Aorta (tissue), 5 donors: ENCODE data around the gene PRXL2B. TPM values are rescaled to one million over a fixed set of nuclear protein-coding genes. Genes with fewer than 3 reads are reported as not detected.

ENCODE experiments used
- ATAC-seq: fragments of 200-7000 bp; cut with Tn5 transposase; one replicate; pipeline ENCODE4 v1.9.1; 2022; ENCODE audit warnings: moderate library complexity; ENCODE audit not compliant: low FRiP score
- DNase-seq, 2 donors: peaks; one replicate each; pipeline ENCODE4 v3.0.0-alpha.2; 2020
- H3K27ac ChIP-seq, 2 donors: one replicate each; pipeline ENCODE4 v1.5.1; 2013; ENCODE audit warnings: low read length in 2 of 2, mild to moderate bottlenecking in 2 of 2, moderate library complexity in 2 of 2, control low read depth in 1 of 2, inconsistent platforms in 1 of 2, low read depth in 1 of 2
- H3K27me3 ChIP-seq, 2 donors: one replicate each; pipeline ENCODE4 v1.6.1; 2013; ENCODE audit warnings: control low read depth in 1 of 2, low read length in 1 of 2, mild to moderate bottlenecking in 1 of 2, moderate library complexity in 1 of 2; ENCODE audit not compliant: insufficient read depth in 2 of 2, control insufficient read depth in 1 of 2
- H3K36me3 ChIP-seq, 2 donors: one replicate each; pipeline ENCODE4 v1.6.1; 2013; ENCODE audit warnings: control low read depth in 1 of 2, low read length in 1 of 2, mild to moderate bottlenecking in 1 of 2; ENCODE audit not compliant: insufficient read depth in 2 of 2, control insufficient read depth in 1 of 2
- H3K4me1 ChIP-seq, 2 donors: one replicate each; pipeline ENCODE4 v1.6.1; 2013; ENCODE audit warnings: low read length in 2 of 2, control low read depth in 1 of 2, mild to moderate bottlenecking in 1 of 2, moderate library complexity in 1 of 2; ENCODE audit not compliant: insufficient read depth in 2 of 2, control insufficient read depth in 1 of 2
- H3K4me3 ChIP-seq, 2 donors: one replicate each; pipeline ENCODE4 v1.5.1; 2013; ENCODE audit warnings: low read length in 2 of 2, control low read depth in 1 of 2, mild to moderate bottlenecking in 1 of 2
- H3K9me3 ChIP-seq: one replicate; pipeline ENCODE4 v1.6.1; 2013; ENCODE audit warnings: mild to moderate bottlenecking, low read length; ENCODE audit not compliant: control insufficient read depth
- WGBS, 2 donors: extraction: QIAGEN DNeasy Blood & Tissue Kit; methylation state at CpG; one replicate each; pipeline ENCODE4 v1.1.7; 2013; 5-methylcytosine and 5-hydroxymethylcytosine counted together
- intact Hi-C, 2 donors: fragments of 100-400 bp; cut with DNase I; formaldehyde crosslinking; loops; one replicate each; pipeline versions ENCODE4 v1.14.2 to v1.15.0; 2022
- polyA plus RNA-seq, 2 donors: library from polyadenylated mRNA; stranded (reverse); fragments of 200-250 nt; gene quantifications; one replicate each; pipeline ENCODE4 v1.2.3, GENCODE V29; 2013
- total RNA-seq, 2 donors: library from RNA; stranded (reverse); fragmentation: NEBNext Ultra II Directional; extraction: Animal tissue kit (Norgen Biotek cat#: 25700); gene quantifications; one replicate each; pipeline ENCODE4 v1.2.1, GENCODE V29; 2021
- donor health status: healthy with polysubstance abuse.
- donor health status: Bipolar disorder and iron deficiency.
- donor health status: DM: no; HTN: no; CAD: no.
- donor health status: DM: no; HTN: no; CAD: no.
- donor health status: DM: yes; HTN: yes; CAD: no.

PRXL2B gene
- total and polyA plus RNA-seq, 4 donors, result 6.4 to 15.1 (median 7.4) TPM

GRCh38 chr1:2591581-2592261, 5.1 kb downstream of the PRXL2B start:
- WGBS, 2 donors, result 90 to 94% methylated on average over 12 of the region's 12 CpGs
- peak; percentile 34 to 69 for DNase-seq
- no peaks in the 10 kb centered on the region for H3K36me3 ChIP-seq

GRCh38 chr1:2592672-2593071, 6.1 kb downstream of the PRXL2B start:
- intact Hi-C loops, result no loop called here
- ATAC-seq (no peak), DNase-seq (peak; percentile 40 to 61)
- Histone ChIP-seq H3K4me3 (no peak overlapping the region), H3K27me3 (no peaks in the 10 kb centered on the region), H3K36me3 (no peaks in the 10 kb centered on the region), H3K9me3 (no peaks in the 10 kb centered on the region), H3K27ac (no peak overlapping the region), H3K4me1 (no peaks in the 10 kb centered on the region)
- 43 to 45% methylated on average over 15 of the region's 15 CpGs for WGBS, 2 donors

More at GRCh38 chr1:2591581-2592261, 5.1 kb downstream of the PRXL2B start:
- H3K27me3 ChIP-seq, result no peaks in the 10 kb centered on the region
- no peak for ATAC-seq
- H3K27ac ChIP-seq, result no peak overlapping the region
- H3K4me1 ChIP-seq, result no peaks in the 10 kb centered on the region
- H3K4me3 ChIP-seq, result no peak overlapping the region
- intact Hi-C loops, result no loop called here
- H3K9me3 ChIP-seq, result no peaks in the 10 kb centered on the region

DNA sequence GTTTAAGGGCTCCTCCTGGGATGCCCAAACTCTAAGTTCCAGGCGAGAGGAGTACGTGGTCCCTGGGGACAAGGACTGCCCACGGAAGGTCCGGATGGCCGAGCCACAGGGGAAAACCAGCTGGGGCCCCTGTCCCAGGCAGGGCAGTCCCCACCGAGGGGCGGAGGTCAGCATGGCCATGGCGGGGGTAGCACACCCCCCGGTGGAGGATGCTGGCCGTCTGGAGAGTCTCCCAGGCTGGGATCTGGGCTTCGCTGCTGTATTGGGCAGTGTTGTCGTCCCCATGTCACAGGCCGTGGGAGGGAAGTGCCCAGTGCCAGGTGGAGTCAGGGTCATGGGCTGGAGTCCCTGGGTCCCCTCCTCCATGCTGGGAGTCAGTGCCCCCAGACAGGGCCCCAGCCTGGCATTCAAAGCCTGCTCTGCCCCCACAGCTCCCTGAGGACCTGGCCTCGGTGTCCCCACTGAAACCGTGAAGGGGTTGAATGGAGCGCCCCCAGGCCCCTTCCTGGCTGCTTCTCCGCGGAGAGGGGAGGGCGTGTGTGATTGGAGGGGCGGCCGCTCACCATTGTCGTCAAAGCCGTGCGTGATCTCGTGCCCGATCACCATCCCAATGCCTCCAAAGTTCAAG, 6.8 kb downstream of the PRXL2B start:
- Histone ChIP-seq H3K9me3 (no peaks in the 10 kb centered on the region), H3K4me1 (no peaks in the 10 kb centered on the region), H3K4me3 (no peak overlapping the region), H3K27ac (no peak overlapping the region), H3K27me3 (no peaks in the 10 kb centered on the region), H3K36me3 (no peaks in the 10 kb centered on the region)
- WGBS, 2 donors, result 67 to 71% methylated on average over 26 of the region's 26 CpGs
- intact Hi-C loops, result no loop called here
- ATAC-seq (no peak), DNase-seq (peak; percentile 44 to 74)

- no peaks in the 10 kb centered on the region for H3K9me3 ChIP-seq
- no peak for ATAC-seq
- H3K4me3 ChIP-seq, result no peak overlapping the region
- no peaks in the 10 kb centered on the region for H3K27me3 ChIP-seq
- H3K36me3 ChIP-seq, result no peaks in the 10 kb centered on the region
- intact Hi-C loops, result no loop called here
- H3K4me1 ChIP-seq, result no peaks in the 10 kb centered on the region
- H3K27ac ChIP-seq, result no peak overlapping the region
- DNase-seq, result peak; percentile 64 to 84
- 37 to 43% methylated on average over 19 to 20 of the region's 20 CpGs for WGBS, 2 donors
These were observed 7.5 kb downstream of the PRXL2B start for GRCh38 chr1:2594001-2594640.

DNA sequence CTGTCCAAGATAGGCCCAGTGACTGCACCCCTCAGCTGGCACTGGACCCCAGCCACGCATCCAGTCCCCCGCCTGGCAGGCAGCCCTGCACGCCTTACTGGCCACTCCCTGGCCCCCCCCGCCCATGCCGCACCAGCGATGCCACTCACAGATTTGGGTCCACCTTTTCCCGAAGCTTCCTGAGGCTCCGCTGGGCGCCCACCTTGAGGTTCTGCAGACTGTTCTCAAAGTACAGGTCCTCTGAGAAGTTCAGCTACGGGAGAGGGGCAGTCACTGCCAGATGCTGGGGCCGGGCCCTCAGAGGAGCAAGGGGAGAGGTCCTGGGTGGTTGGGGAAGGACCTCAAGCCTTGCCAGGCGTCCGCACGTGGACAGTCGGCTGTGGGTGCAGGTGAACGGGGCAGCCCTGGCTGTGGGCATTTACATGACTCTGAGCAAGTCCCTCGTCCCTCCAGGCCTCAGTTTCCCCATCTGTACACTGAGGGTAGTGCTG, 8.1 kb downstream of the PRXL2B start:
- Histone ChIP-seq H3K9me3 (no peaks in the 10 kb centered on the region), H3K27me3 (no peaks in the 10 kb centered on the region), H3K27ac (no peak overlapping the region), H3K4me1 (no peaks in the 10 kb centered on the region), H3K36me3 (no peaks in the 10 kb centered on the region), H3K4me3 (no peak overlapping the region)
- peak in 1 of 2 donors; percentile 41 for DNase-seq
- intact Hi-C loops, result no loop called here
- WGBS, 2 donors, result 90 to 92% methylated on average over 17 of the region's 17 CpGs
- no peak for ATAC-seq

GRCh38 chr1:2595261-2595811, 8.8 kb downstream of the PRXL2B start:
- no peak overlapping the region for H3K4me3 ChIP-seq
- ATAC-seq, result no peak
- intact Hi-C loops, result no loop called here
- H3K36me3 ChIP-seq, result no peaks in the 10 kb centered on the region
- peak; percentile 45 to 73 for DNase-seq
- H3K27me3 ChIP-seq, result no peaks in the 10 kb centered on the region
- H3K27ac ChIP-seq, result no peak overlapping the region
- no peaks in the 10 kb centered on the region for H3K4me1 ChIP-seq
- WGBS, 2 donors, result 74 to 81% methylated on average over 19 of the region's 19 CpGs
- no peaks in the 10 kb centered on the region for H3K9me3 ChIP-seq

- H3K4me1 ChIP-seq, result no peaks in the 10 kb centered on the region
- no peaks in the 10 kb centered on the region for H3K9me3 ChIP-seq
- no peaks in the 10 kb centered on the region for H3K27me3 ChIP-seq
- no peak overlapping the region for H3K4me3 ChIP-seq
- DNase-seq (peak; percentile 33 to 60), ATAC-seq (no peak)
- 85 to 86% methylated on average over 30 to 31 of the region's 31 CpGs for WGBS, 2 donors
- no peaks in the 10 kb centered on the region for H3K36me3 ChIP-seq
- H3K27ac ChIP-seq, result no peak overlapping the region
- intact Hi-C loops, result no loop called here
These were observed 9.4 kb downstream of the PRXL2B start for GRCh38 chr1:2595812-2596529.

- Histone ChIP-seq H3K4me3 (no peak overlapping the region), H3K27ac (no peak overlapping the region), H3K27me3 (no peaks in the 10 kb centered on the region), H3K36me3 (no peaks in the 10 kb centered on the region), H3K4me1 (no peaks in the 10 kb centered on the region), H3K9me3 (no peaks in the 10 kb centered on the region)
- ATAC-seq (no peak), DNase-seq (peak; percentile 35 to 57)
- 85 to 89% methylated on average over 27 to 28 of the region's 28 CpGs for WGBS, 2 donors
- intact Hi-C loops, result no loop called here
These were observed 10.2 kb downstream of the PRXL2B start for GRCh38 chr1:2596530-2597333.
